GM18526 (cell line): Measurements from ENCODE around the gene COL6A3.

Experiments used
- POLR2A ChIP-seq: IDR thresholded peaks from 3 replicates; pipeline ENCODE4 v1.6.1; 2011; ENCODE audit not compliant: insufficient read length; ENCODE audit errors: extremely low read depth

The COL6A3 gene

GRCh38 chr2:237411683-237412423 is 2.1 kb downstream of the COL6A3 start:
- TF ChIP-seq POLR2A = no peak

- TF ChIP-seq POLR2A = no peak
Observed at GRCh38 chr2:237411092-237411601, 2.8 kb downstream of the COL6A3 start.

- no peak for TF ChIP-seq POLR2A
Observed at GRCh38 chr2:237408335-237409000, 5.5 kb downstream of the COL6A3 start.

- no peak for TF ChIP-seq POLR2A
Observed at GRCh38 chr2:237407700-237408099, 6.3 kb downstream of the COL6A3 start.

GRCh38 chr2:237406371-237406895 is 7.5 kb downstream of the COL6A3 start:
- TF ChIP-seq POLR2A = no peak

- no peak for TF ChIP-seq POLR2A
Observed at GRCh38 chr2:237405605-237406004, 8.4 kb downstream of the COL6A3 start.

- TF ChIP-seq POLR2A = no peak
Observed at GRCh38 chr2:237405006-237405559, 8.9 kb downstream of the COL6A3 start.

- TF ChIP-seq POLR2A = no peak
Observed at GRCh38 chr2:237404413-237404812, 9.6 kb downstream of the COL6A3 start.

GRCh38 chr2:237403024-237403882 is 10.7 kb downstream of the COL6A3 start:
- no peak for TF ChIP-seq POLR2A

- no peak for TF ChIP-seq POLR2A
Observed at GRCh38 chr2:237400199-237400598, 13.8 kb downstream of the COL6A3 start.

- TF ChIP-seq POLR2A = no peak
Observed at GRCh38 chr2:237397072-237397471, 16.9 kb downstream of the COL6A3 start.

GRCh38 chr2:237393523-237393922 is 20.4 kb downstream of the COL6A3 start:
- no peak for TF ChIP-seq POLR2A

- no peak for TF ChIP-seq POLR2A
Observed at GRCh38 chr2:237392186-237392585, 21.8 kb downstream of the COL6A3 start.

- TF ChIP-seq POLR2A = no peak
Observed at GRCh38 chr2:237391140-237391539, 22.8 kb downstream of the COL6A3 start.

- no peak for TF ChIP-seq POLR2A
Observed at GRCh38 chr2:237390235-237390634, 23.7 kb downstream of the COL6A3 start.

GRCh38 chr2:237389831-237390230 is 24.1 kb downstream of the COL6A3 start:
- TF ChIP-seq POLR2A = no peak

- TF ChIP-seq POLR2A = no peak
Observed at GRCh38 chr2:237388036-237388435, 25.9 kb downstream of the COL6A3 start.
